Activated CD4-positive, alpha-beta T cell treated with anti-CD3 and anti-CD28 coated beads, Interleukin-2, amount 50 U/mL, for 16 hours (primary cell): ENCODE data around the gene ANKRD33B.

ENCODE experiments used
- DNase-seq: peaks from one replicate; pipeline ENCODE4 v3.0.0-alpha.2; 2020

The ANKRD33B gene

DNA sequence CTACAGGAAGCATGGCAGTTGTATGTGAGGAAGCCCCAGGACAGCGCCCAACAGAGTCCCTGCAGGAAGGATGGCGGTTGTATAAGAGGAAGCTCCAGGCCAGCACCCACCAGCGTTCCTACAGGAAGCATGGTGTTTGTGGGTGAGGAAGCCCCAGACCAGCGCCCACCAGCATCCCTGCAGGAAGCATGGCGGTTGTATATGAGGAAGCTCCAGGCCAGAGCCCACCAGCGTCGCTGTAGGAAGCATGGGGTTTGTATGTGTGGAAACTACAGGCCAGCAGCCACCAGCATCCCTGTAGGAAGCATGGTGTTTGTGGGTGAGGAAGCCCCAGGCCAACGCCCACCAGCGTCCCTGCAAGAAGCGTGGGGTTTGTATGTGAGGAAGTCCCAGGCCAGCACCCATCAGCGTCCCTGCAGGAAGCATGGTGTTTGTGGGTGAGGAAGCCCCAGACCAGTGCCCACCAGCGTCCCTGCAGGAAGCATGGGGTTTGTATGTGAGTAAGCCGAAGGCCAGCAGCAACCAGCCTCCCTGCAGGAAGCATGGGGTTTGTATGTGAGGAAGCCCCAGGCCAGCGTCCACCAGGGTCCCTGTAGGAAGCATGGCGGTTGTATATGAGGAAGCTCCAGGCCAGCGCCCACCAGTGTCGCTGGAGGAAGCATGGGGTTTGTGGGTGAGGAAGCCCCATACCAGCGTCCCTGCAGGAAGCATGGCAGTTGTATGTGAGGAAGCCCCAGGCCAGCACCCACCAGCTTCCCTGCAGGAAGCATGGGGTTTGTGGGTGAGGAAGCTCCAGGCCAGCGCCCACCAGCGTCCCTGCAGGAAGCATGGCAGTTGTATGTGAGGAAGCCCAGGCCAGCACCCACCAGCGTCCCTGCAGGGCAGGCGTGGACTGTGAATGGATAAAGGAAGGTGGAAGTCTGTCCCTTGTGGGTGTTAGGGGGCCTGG lies 118.1 kb downstream of the ANKRD33B start:
- DNase-seq: no peak

GRCh38 chr5:10682801-10683525 lies 119.1 kb downstream of the ANKRD33B start:
- DNase-seq: no peak

DNA sequence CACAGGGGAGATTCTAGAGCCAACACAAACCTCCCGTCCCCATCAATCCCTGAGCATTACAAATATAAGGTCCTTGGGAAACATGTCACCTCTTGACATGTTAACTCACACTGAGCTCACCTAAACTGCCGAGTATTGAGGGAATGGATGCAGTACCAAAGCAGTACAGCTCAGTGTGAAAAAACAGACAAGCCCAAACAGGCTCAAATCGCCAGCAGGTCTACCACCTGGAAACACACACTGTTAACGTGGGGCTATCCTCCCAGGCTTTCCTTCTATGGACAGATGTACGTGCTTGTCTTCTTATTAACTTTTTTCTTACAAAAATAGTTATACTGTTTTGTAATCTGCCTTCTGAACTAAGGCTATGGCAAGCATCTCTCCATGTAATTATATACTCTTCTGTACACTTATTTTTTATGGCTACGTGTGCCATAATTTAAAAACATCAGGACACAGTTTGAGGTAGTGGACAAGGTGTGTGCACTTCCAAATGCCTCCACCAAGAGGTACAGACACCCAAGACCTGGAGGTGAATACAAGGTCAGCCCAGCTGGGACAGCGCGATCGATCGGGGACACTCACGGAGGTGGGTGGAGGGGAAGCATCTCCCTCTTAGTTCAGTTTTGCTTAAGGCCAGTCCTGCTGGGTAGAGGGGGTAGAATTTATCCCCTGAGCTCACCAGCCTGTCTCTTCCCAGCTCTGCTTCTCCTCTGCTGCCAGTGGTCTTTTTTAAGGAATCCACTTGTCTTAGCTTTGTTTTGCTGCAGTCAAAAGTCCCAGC lies 120.6 kb downstream of the ANKRD33B start:
- no peak for DNase-seq

DNA sequence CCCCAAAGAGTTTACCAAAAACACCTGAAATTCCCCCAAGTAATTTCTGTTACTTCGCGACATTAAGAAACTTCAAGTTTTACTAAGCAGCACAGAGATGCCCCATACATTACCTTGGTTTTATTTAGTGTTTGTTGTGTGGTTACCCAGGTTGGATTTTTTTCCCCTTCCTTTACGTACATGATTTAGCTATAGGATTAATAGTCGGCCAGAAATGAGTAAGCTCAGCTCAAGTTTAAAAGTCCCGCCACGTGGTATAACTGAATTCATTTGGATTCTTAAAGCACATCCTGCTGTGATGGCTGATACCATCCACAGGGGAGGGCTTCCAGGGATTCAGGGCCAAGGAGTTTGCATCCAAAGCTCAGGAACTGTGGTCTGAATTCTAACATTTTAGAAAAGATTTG lies 121.2 kb downstream of the ANKRD33B start:
- peak; percentile 51 for DNase-seq

GRCh38 chr5:10686890-10687289 lies 123.0 kb downstream of the ANKRD33B start:
- no peak for DNase-seq

DNA sequence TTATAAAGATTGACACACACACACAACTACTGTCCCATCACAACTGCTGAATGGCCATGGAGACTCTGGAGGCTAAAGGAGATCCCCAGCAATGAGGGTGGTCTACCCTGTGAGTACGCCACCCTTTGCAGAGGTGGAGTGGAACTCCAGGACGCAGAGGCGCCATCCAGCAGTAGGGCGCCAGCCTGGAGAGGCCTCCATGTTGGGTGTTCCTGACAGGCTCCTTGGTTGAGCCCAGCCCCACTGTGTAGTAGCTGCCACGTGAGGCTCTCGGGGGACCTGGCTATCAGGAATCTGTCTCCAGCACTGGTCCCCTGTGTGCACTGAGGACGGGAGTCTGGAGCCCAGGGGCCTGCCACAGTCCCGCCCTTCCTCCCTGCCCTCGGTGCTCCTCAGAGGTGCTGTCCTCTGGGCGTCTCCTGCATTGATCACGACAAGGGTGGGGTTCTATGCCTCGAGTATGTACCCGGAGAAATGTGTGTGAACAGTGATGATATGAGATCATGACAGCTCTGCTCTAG lies 124.8 kb downstream of the ANKRD33B start:
- no peak for DNase-seq

- peak; percentile 52 for DNase-seq
Observed at GRCh38 chr5:10689391-10690081, 125.7 kb downstream of the ANKRD33B start.

- no peak for DNase-seq
Observed at GRCh38 chr5:10690460-10691440, 126.9 kb downstream of the ANKRD33B start.

DNA sequence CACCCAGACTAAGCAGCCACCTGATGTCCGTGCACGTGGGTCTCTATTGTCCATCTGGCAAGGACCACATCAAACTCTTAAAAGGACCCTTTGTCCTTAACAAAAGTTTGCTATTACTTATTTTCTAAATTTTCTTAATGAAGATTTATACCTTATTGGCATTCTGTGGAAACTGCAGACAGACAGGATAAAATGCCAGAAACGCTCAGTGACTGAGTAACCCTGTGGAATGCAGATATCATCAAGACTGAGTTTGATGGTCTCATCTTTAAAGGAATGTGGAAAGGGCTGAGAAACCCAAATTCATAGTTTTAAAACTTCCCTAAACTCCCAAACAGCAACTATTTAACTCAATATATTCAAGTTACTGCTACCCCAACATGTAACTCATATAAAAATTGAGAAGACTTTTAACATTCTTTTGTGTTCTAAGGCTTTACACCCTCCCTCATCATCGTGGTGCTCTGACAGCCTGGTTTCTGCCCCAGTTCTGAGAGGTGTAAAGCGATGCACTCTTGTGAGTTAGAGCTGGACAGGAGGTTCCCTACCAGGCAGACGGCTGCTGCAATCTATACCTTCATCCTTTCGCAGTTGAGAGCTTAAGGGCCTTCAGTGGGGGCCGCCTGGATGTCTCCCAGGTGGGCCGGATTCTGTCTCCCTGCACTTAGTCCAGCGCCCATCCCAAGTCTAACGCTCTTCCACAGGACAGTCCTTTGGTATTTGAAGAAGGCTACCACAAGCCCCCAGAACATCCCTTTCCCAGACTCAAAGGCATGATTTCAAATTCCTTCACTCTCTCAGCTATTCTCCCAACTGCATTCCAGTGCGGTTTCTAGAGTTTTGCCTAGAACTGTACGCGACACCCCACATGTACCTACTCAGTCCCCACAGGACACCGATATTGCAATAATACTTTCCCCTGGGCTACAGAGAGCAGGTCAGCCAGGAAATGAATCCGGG lies 128.2 kb downstream of the ANKRD33B start:
- no peak for DNase-seq

GRCh38 chr5:10695055-10695649 lies 131.3 kb downstream of the ANKRD33B start:
- DNase-seq: peak; percentile 22

- DNase-seq: no peak
Observed at GRCh38 chr5:10695759-10696543, 132.1 kb downstream of the ANKRD33B start.

- no peak for DNase-seq
Observed at GRCh38 chr5:10699281-10699874, 135.5 kb downstream of the ANKRD33B start.

DNA sequence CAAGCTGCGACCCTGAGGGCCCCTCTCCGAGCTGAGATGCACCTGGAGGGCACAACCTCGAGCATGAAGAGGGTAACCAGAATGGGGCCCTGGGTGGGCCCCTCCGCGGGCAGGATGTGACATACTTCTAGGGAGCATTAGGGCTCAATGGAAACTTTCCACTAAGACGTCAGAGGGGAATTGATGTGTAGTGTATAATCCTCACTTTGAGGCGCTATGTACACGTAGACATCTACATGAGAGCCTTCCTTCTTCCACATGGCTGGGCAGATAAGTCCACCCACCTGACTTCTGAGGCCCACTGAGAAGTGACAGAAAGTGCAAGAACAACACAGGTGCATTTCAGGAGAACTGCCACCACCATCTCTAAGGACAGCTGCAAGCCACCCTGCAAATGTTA lies 136.1 kb downstream of the ANKRD33B start:
- no peak for DNase-seq

GRCh38 chr5:10700516-10700915 lies 136.6 kb downstream of the ANKRD33B start:
- no peak for DNase-seq

- peak; percentile 23 for DNase-seq
Observed at GRCh38 chr5:10701567-10702039, 137.7 kb downstream of the ANKRD33B start.

- no peak for DNase-seq
Observed at GRCh38 chr5:10702040-10702629, 138.3 kb downstream of the ANKRD33B start.

GRCh38 chr5:10702911-10703491 lies 139.1 kb downstream of the ANKRD33B start:
- DNase-seq: no peak
